Esophagus squamous epithelium (tissue), 4 donors: ENCODE data around the gene KREMEN1.

Experiments
- POLR2A ChIP-seq, 4 donors: fragments of 450-650 bp; IDR thresholded peaks; one replicate each; pipeline ENCODE4 v1.6.1; 2017; ENCODE audit warnings: antibody characterized with exemption in 4 of 4, mild to moderate bottlenecking in 4 of 4, moderate library complexity in 3 of 4
- TF ChIP-seq, protein P1 (sequence below), 6 experiments: fragments of 450-650 bp in 4 of 6; fragments of 200-600 bp in 2 of 6; sonication (generic) in 2 of 6; IDR thresholded peaks; one replicate each; pipeline ENCODE4 v1.5.1; 2016 to 2019; ENCODE audit warnings: antibody characterized with exemption in 6 of 6, mild to moderate bottlenecking in 4 of 6, moderate library complexity in 4 of 6

DNA sequence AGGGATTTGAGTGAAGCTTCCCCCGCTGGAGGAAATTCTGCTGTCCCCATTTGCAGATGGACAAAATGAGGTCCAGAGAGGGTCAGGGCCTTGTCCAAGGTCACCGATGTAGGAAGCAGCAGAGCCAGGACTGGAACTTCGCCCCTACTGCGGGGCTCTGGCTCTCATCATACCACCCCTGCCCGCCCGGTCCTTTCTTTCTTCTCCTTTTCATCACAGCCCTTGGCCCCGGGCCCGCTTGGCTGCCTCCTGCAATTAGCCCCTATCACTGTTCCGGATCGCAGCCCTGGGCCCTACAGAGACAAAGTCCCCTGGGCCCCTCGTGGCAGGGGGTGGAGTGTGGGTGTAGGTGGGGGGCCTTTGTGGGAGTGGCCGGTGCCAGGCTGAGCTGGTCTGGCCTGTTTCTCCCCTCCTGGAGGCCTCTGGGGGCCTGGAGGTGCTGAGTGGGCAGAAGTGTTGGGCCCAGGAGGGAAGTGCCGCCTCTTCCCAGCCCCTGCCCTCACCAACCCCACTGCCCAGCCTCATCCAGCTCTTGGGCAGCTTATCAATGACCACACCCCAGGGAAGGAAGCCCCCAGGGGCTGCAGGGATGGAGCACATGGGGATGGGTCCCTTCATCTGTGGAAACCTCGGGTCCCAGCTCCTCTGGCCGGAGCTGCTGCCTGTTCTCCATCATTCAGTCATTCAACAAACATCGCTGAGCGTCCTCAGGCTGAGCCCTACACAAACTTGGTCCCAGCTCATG, 136.2 kb downstream of the KREMEN1 start:
- TF ChIP-seq POLR2A (IDR thresholded peaks at IDR 0.05), result no peak
- TF ChIP-seq, protein P1, sequence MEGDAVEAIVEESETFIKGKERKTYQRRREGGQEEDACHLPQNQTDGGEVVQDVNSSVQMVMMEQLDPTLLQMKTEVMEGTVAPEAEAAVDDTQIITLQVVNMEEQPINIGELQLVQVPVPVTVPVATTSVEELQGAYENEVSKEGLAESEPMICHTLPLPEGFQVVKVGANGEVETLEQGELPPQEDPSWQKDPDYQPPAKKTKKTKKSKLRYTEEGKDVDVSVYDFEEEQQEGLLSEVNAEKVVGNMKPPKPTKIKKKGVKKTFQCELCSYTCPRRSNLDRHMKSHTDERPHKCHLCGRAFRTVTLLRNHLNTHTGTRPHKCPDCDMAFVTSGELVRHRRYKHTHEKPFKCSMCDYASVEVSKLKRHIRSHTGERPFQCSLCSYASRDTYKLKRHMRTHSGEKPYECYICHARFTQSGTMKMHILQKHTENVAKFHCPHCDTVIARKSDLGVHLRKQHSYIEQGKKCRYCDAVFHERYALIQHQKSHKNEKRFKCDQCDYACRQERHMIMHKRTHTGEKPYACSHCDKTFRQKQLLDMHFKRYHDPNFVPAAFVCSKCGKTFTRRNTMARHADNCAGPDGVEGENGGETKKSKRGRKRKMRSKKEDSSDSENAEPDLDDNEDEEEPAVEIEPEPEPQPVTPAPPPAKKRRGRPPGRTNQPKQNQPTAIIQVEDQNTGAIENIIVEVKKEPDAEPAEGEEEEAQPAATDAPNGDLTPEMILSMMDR (IDR thresholded peaks at IDR 0.05), result no peak
